Endothelial cell of umbilical vein (primary cell): ENCODE data around the gene UBE3A. TPM values are rescaled to one million over a fixed set of nuclear protein-coding genes. Genes with fewer than 3 reads are reported as not detected.

ENCODE experiments used
- BruUV-seq: library from RNA; stranded (reverse); fragments of 400-500 nt; replicated peaks from 2 replicates; lab custom pipeline; 2021; lab: Mats Ljungman, UMichigan
- CTCF ChIA-PET: fragments of 300-600, 350-600 bp; sonication (Branson Sonifier 250); formaldehyde crosslinking; loops from one replicate; lab custom pipeline; 2021; ENCODE audit warnings: antibody characterized with exemption, inconsistent platforms; lab: Charles Lee
- POLR2A ChIA-PET: fragments of 300-600, 350-600 bp; sonication (Branson Sonifier 250); formaldehyde crosslinking; loops from one replicate; lab custom pipeline; 2021; ENCODE audit warnings: antibody characterized with exemption, inconsistent platforms; lab: Charles Lee
- DNase-seq: peaks from one replicate; pipeline ENCODE4 v3.0.0-alpha.2; 2011; ENCODE audit warnings: low read depth, low spot score
- FAIRE-seq: peaks from 2 replicates; lab custom pipeline; 2011; peaks lifted over from hg19 to GRCh38; lab: Jason Lieb, UNC
- H2AFZ ChIP-seq: 2 replicates; pipeline ENCODE4 v1.6.0; 2012; ENCODE audit warnings: low read depth, low read length, control low read depth, inconsistent platforms
- H3K27ac ChIP-seq: 2 replicates; pipeline ENCODE4 v1.5.1; 2011; ENCODE audit warnings: low read depth, mild to moderate bottlenecking, control low read depth, low read length, moderate library complexity; ENCODE audit not compliant: insufficient read depth
- H3K27me3 ChIP-seq, 2 experiments: 2 replicates each; pipeline versions ENCODE4 v1.6.0 to v1.6.1; 2011; ENCODE audit warnings: low read length in 2 of 2, mixed read lengths in 1 of 2; ENCODE audit not compliant: control insufficient read depth in 2 of 2, insufficient read depth in 2 of 2
- H3K36me3 ChIP-seq, 2 experiments: 2 replicates in 1 of 2; 3 replicates in 1 of 2; pipeline ENCODE4 v1.5.1; 2011; ENCODE audit warnings: low read length in 2 of 2, mild to moderate bottlenecking in 1 of 2, moderate library complexity in 1 of 2; ENCODE audit not compliant: control insufficient read depth in 2 of 2, insufficient read depth in 2 of 2; ENCODE audit errors: extremely low read depth in 1 of 2
- H3K4me1 ChIP-seq: 3 replicates; pipeline ENCODE4 v1.5.1; 2011; ENCODE audit warnings: mild to moderate bottlenecking, low read length; ENCODE audit not compliant: control insufficient read depth, insufficient read depth; ENCODE audit errors: extremely low read depth
- H3K4me2 ChIP-seq: 2 replicates; pipeline ENCODE4 v1.6.1; 2011; ENCODE audit warnings: low read length, control low read depth, mixed read lengths; ENCODE audit not compliant: insufficient read depth
- H3K4me3 ChIP-seq, 3 experiments: fragments of 200-600 bp in 1 of 3; sonication (generic), shearing (Covaris generic) in 1 of 3; replicated peaks in 1 of 3; 2 replicates each; pipeline ENCODE4 v1.5.1; 2011 to 2016; ENCODE audit warnings: control low read depth in 3 of 3, low read length in 3 of 3, mild to moderate bottlenecking in 2 of 3, inconsistent platforms in 1 of 3, low read depth in 1 of 3, moderate library complexity in 1 of 3; ENCODE audit not compliant: insufficient read depth in 1 of 3
- H3K79me2 ChIP-seq: 2 replicates; pipeline ENCODE4 v1.6.0; 2012; ENCODE audit warnings: low read length, inconsistent platforms; ENCODE audit not compliant: control insufficient read depth, insufficient read depth
- H3K9ac ChIP-seq: replicated peaks from 2 replicates; pipeline ENCODE3; 2011; ENCODE audit warnings: low read length, control low read depth; ENCODE audit not compliant: insufficient read depth; ENCODE audit errors: extremely low read depth
- H3K9me1 ChIP-seq: replicated peaks from 3 replicates; pipeline ENCODE4 v1.6.0; 2011; ENCODE audit warnings: mild to moderate bottlenecking, low read length; ENCODE audit not compliant: control insufficient read depth, insufficient read depth; ENCODE audit errors: extremely low read depth
- H3K9me3 ChIP-seq: replicated peaks from 2 replicates; pipeline ENCODE4 v1.5.1; 2012; ENCODE audit warnings: low read length, inconsistent platforms; ENCODE audit not compliant: control insufficient read depth, insufficient read depth
- H4K20me1 ChIP-seq: replicated peaks from 2 replicates; pipeline ENCODE3; 2011; ENCODE audit warnings: mild to moderate bottlenecking, low read length; ENCODE audit not compliant: control insufficient read depth, insufficient read depth; ENCODE audit errors: extremely low read depth
- CTCF ChIP-seq, 2 donors: IDR thresholded peaks; 1 replicate in 1 of 2; 2 replicates in 1 of 2; pipeline ENCODE4 v1.5.1; 2011; ENCODE audit warnings: low read length in 2 of 2, mild to moderate bottlenecking in 2 of 2, moderate library complexity in 2 of 2, control low read depth in 1 of 2, inconsistent platforms in 1 of 2, low read depth in 1 of 2; ENCODE audit not compliant: insufficient read depth in 1 of 2; ENCODE audit errors: extremely low read depth in 1 of 2
- EZH2 ChIP-seq: IDR thresholded peaks from 2 replicates; pipeline ENCODE4 v1.6.1; 2012; ENCODE audit warnings: borderline replicate concordance, low read depth, mild to moderate bottlenecking, moderate library complexity, low read length, inconsistent platforms; ENCODE audit not compliant: severe bottlenecking
- FOS ChIP-seq: IDR thresholded peaks from 2 replicates; pipeline ENCODE4 v1.6.1; 2011; ENCODE audit warnings: mild to moderate bottlenecking, low read length, moderate library complexity, borderline replicate concordance; ENCODE audit not compliant: insufficient read depth
- GATA2 ChIP-seq: IDR thresholded peaks from 2 replicates; pipeline ENCODE4 v1.7.0; 2011; ENCODE audit warnings: low read depth, mild to moderate bottlenecking, moderate library complexity, mixed read lengths, low read length; ENCODE audit not compliant: insufficient read length, insufficient read depth
- JUN ChIP-seq: IDR thresholded peaks from 2 replicates; pipeline ENCODE4 v1.6.1; 2011; ENCODE audit warnings: borderline replicate concordance, low read depth; ENCODE audit not compliant: insufficient read length, insufficient read depth
- MAX ChIP-seq: IDR thresholded peaks from 2 replicates; pipeline ENCODE4 v1.6.1; 2011; ENCODE audit not compliant: insufficient read depth, insufficient read length
- MYC ChIP-seq: IDR thresholded peaks from one replicate; pipeline ENCODE4 v1.6.1; 2011; ENCODE audit warnings: mild to moderate bottlenecking, low read depth, low read length
- POLR2A ChIP-seq: IDR thresholded peaks from 2 replicates; pipeline ENCODE4 v1.6.1; 2012; ENCODE audit warnings: low read depth, mild to moderate bottlenecking, control low read depth, low read length
- POLR2AphosphoS5 ChIP-seq: IDR thresholded peaks from 2 replicates; pipeline ENCODE4 v1.6.1; 2012; ENCODE audit warnings: low read depth, mild to moderate bottlenecking, control low read depth, low read length, moderate library complexity; ENCODE audit not compliant: insufficient read depth
- dilution Hi-C: fragments of 300-500 bp; cut with MboI; formaldehyde crosslinking; loops from one replicate; pipeline ENCODE4 v1.15.0; 2019; ENCODE audit warnings: low sequenced_read_pairs; ENCODE audit not compliant: extremely low pct_ligation_motif_present
- intact Hi-C: fragments of 100-400 bp; cut with micrococcal nuclease; formaldehyde crosslinking; loops from one replicate; pipeline ENCODE4 v1.10.0; 2022
- polyA plus RNA-seq, 4 experiments: library from polyadenylated mRNA; depleted of rRNA in 3 of 4; stranded (reverse) in 3 of 4; unstranded in 1 of 4; fragments of >200 nt; gene quantifications; 2 replicates each; pipeline versions ENCODE4 v1.2.1 to v1.2.3, GENCODE V29; 2011 to 2012; ENCODE audit warnings: missing spikeins in 1 of 4
- total RNA-seq: library from RNA; stranded (reverse); gene quantifications from 2 replicates; pipeline ENCODE4 v1.2.3, GENCODE V29; 2021

UBE3A gene
- total and polyA plus RNA-seq, 2 donors (not counting 3 experiments of a cell fraction or from before 2014, with no cell fraction given): 8.5 to 69.3 TPM

GRCh38 chr15:25327686-25328085 lies 111.1 kb downstream of the UBE3A start:
- no peak overlapping the region for H3K9ac ChIP-seq
- H2AFZ ChIP-seq: no peak overlapping the region
- no peaks in the 10 kb centered on the region for H3K79me2 ChIP-seq
- TF ChIP-seq FOS: no peak
- no peak for TF ChIP-seq JUN
- TF ChIP-seq POLR2A: no peak
- TF ChIP-seq CTCF (IDR thresholded peaks at IDR 0.05; ENCODE audit: extremely low read depth in 1 of 2, insufficient read depth in 1 of 2, low read depth in 1 of 2, low read length in 2 of 2): no peak
- TF ChIP-seq MYC: no peak
- no peak for TF ChIP-seq MAX
- no peak for TF ChIP-seq POLR2AphosphoS5
- no peak for TF ChIP-seq EZH2
- no peak for TF ChIP-seq GATA2
- H3K4me1 ChIP-seq: no peaks in the 10 kb centered on the region
- H3K27me3 ChIP-seq: no peaks in the 10 kb centered on the region
- intact Hi-C loops: no loop called here
- FAIRE-seq (no peak), DNase-seq (no peak)
- H4K20me1 ChIP-seq: no peaks in the 10 kb centered on the region
- POLR2A ChIA-PET: no interaction called here
- no peak overlapping the region for H3K4me3 ChIP-seq
- dilution Hi-C loops: no loop called here
- CTCF ChIA-PET: no interaction called here
- no peak overlapping the region for H3K27ac ChIP-seq
- H3K9me3 ChIP-seq: no peaks in the 10 kb centered on the region
- no TSS peak for BruUV-seq
- no peaks in the 10 kb centered on the region for H3K36me3 ChIP-seq
- H3K9me1 ChIP-seq: no peaks in the 10 kb centered on the region
- no peak overlapping the region for H3K4me2 ChIP-seq
